CD14-positive monocyte (primary cell): ENCODE measurements around the gene RBM7. TPM values are rescaled to one million over a fixed set of nuclear protein-coding genes. Genes with fewer than 3 reads are reported as not detected.

ENCODE experiments used
- DNase-seq, 3 donors: peaks; one replicate each; pipeline ENCODE4 v3.0.0-alpha.2; 2011 to 2022
- H2AFZ ChIP-seq: 2 replicates; pipeline ENCODE4 v1.6.0; 2012; ENCODE audit warnings: mild to moderate bottlenecking, low read depth, low read length, inconsistent platforms; ENCODE audit not compliant: insufficient read depth, poor library complexity, severe bottlenecking
- H3K27ac ChIP-seq, 2 donors: 1 replicate in 1 of 2; 2 replicates in 1 of 2; pipeline ENCODE4 v1.5.1; 2012 to 2013; ENCODE audit warnings: low read length in 2 of 2, control low read depth in 1 of 2, inconsistent platforms in 1 of 2, low read depth in 1 of 2, mild to moderate bottlenecking in 1 of 2
- H3K27me3 ChIP-seq, 2 donors: one replicate each; pipeline versions ENCODE4 v1.6.0 to v1.6.1; 2011 to 2013; ENCODE audit warnings: low read length in 2 of 2; ENCODE audit not compliant: control insufficient read depth in 2 of 2, insufficient read depth in 2 of 2
- H3K36me3 ChIP-seq, 2 donors: replicated peaks in 1 of 2; 1 replicate in 1 of 2; 2 replicates in 1 of 2; pipeline versions ENCODE4 v1.5.1 to v1.6.1; 2012 to 2013; ENCODE audit warnings: low read length in 2 of 2, control low read depth in 1 of 2, inconsistent platforms in 1 of 2, mild to moderate bottlenecking in 1 of 2; ENCODE audit not compliant: insufficient read depth in 2 of 2, control insufficient read depth in 1 of 2
- H3K4me1 ChIP-seq, 2 donors: 1 replicate in 1 of 2; 2 replicates in 1 of 2; pipeline versions ENCODE4 v1.5.1 to v1.6.1; 2012 to 2013; ENCODE audit warnings: low read length in 2 of 2, control low read depth in 1 of 2, inconsistent platforms in 1 of 2, mild to moderate bottlenecking in 1 of 2, moderate library complexity in 1 of 2; ENCODE audit not compliant: insufficient read depth in 2 of 2, control insufficient read depth in 1 of 2
- H3K4me2 ChIP-seq: replicated peaks from 2 replicates; pipeline ENCODE3; 2012; ENCODE audit warnings: low read length, moderate library complexity, mild to moderate bottlenecking; ENCODE audit not compliant: poor library complexity, severe bottlenecking; ENCODE audit errors: extremely low read depth
- H3K4me3 ChIP-seq, 3 experiments: fragments of 200-600 bp in 1 of 3; sonication (generic) in 1 of 3; replicated peaks in 1 of 3; 1 replicate in 2 of 3; 2 replicates in 1 of 3; pipeline ENCODE4 v1.5.1; 2011 to 2013; ENCODE audit warnings: low read length in 3 of 3, mild to moderate bottlenecking in 3 of 3, control low read depth in 2 of 3, low read depth in 2 of 3, inconsistent platforms in 1 of 3, moderate library complexity in 1 of 3
- H3K79me2 ChIP-seq: 2 replicates; pipeline ENCODE4 v1.6.0; 2012; ENCODE audit warnings: mild to moderate bottlenecking, control low read depth, inconsistent platforms, low read length, moderate library complexity; ENCODE audit not compliant: insufficient read depth
- H3K9ac ChIP-seq: 2 replicates; pipeline ENCODE4 v1.6.0; 2017; ENCODE audit warnings: low read length, mild to moderate bottlenecking; ENCODE audit not compliant: insufficient read depth, poor library complexity, severe bottlenecking
- H3K9me3 ChIP-seq, 2 donors: replicated peaks in 1 of 2; 1 replicate in 1 of 2; 2 replicates in 1 of 2; pipeline versions ENCODE4 v1.5.1 to v1.6.1; 2012 to 2013; ENCODE audit warnings: low read length in 2 of 2, control low read depth in 1 of 2; ENCODE audit not compliant: control insufficient read depth in 1 of 2, insufficient read depth in 1 of 2
- H4K20me1 ChIP-seq: 2 replicates; pipeline ENCODE4 v1.6.0; 2012; ENCODE audit warnings: mild to moderate bottlenecking, low read length, control low read depth, moderate library complexity; ENCODE audit not compliant: insufficient read depth
- H3K27ac Mint-ChIP-seq, 7 donors: one replicate each; pipeline ENCODE4 v1.8.0; 2020; ENCODE audit warnings: mild to moderate bottlenecking in 7 of 7, mixed read lengths in 7 of 7, moderate library complexity in 6 of 7, inconsistent platforms in 2 of 7
- H3K27me3 Mint-ChIP-seq, 3 donors: one replicate each; pipeline ENCODE4 v1.8.0; 2021 to 2022; ENCODE audit warnings: low read depth in 3 of 3, mild to moderate bottlenecking in 3 of 3, mixed read lengths in 3 of 3, moderate library complexity in 3 of 3, inconsistent platforms in 1 of 3
- H3K36me3 Mint-ChIP-seq, 2 donors: one replicate each; pipeline ENCODE4 v1.8.0; 2020; ENCODE audit warnings: mixed read lengths in 2 of 2, inconsistent platforms in 1 of 2, mild to moderate bottlenecking in 1 of 2
- H3K4me1 Mint-ChIP-seq: one replicate; pipeline ENCODE4 v1.8.0; 2020; ENCODE audit warnings: mild to moderate bottlenecking, mixed read lengths
- H3K4me3 Mint-ChIP-seq, 2 donors: one replicate each; pipeline ENCODE4 v1.8.0; 2020; ENCODE audit warnings: mild to moderate bottlenecking in 2 of 2, mixed read lengths in 2 of 2, moderate library complexity in 1 of 2
- H3K9me3 Mint-ChIP-seq, 7 donors: one replicate each; pipeline ENCODE4 v1.8.0; 2020 to 2022; ENCODE audit warnings: mixed read lengths in 7 of 7, mild to moderate bottlenecking in 6 of 7, moderate library complexity in 6 of 7, inconsistent platforms in 2 of 7
- CTCF ChIP-seq: fragments of 200-600 bp; IDR thresholded peaks from one replicate; pipeline ENCODE4 v1.8.0; 2022; ENCODE audit warnings: antibody characterized with exemption, mild to moderate bottlenecking
- WGBS: methylation state at CpG from one replicate; pipeline ENCODE4 v1.1.5; 2013; ENCODE audit warnings: missing lambda C conversion rate; ENCODE audit not compliant: insufficient coverage; 5-methylcytosine and 5-hydroxymethylcytosine counted together
- intact Hi-C, 2 donors: fragments of 100-400 bp; cut with micrococcal nuclease; formaldehyde crosslinking; loops; one replicate each; pipeline versions ENCODE4 v1.15.0 to v1.15.1; 2023
- polyA plus RNA-seq, 3 donors: library from polyadenylated mRNA; depleted of rRNA in 1 of 3; unstranded in 2 of 3; stranded (reverse) in 1 of 3; fragments of 300-500 nt in 2 of 3; fragments of >200 nt in 1 of 3; fragmentation: Illumina TruSeq in 2 of 3; gene quantifications; 1 replicate in 2 of 3; 2 replicates in 1 of 3; pipeline ENCODE4 v1.2.3, GENCODE V29; 2012 to 2021

Gene RBM7
- polyA plus RNA-seq, 3 donors = 27.3 to 36.3 (median 32.4) TPM

GRCh38 chr11:114430290-114430689, 29.8 kb downstream of the RBM7 start:
- H3K27ac Mint-ChIP-seq = no peak overlapping the region

GRCh38 chr11:114432893-114433292, 32.4 kb downstream of the RBM7 start:
- H3K9ac ChIP-seq = no peak overlapping the region
- no peak for TF ChIP-seq CTCF
- H3K79me2 ChIP-seq = no peaks in the 10 kb centered on the region
- H3K27me3 Mint-ChIP-seq = peaks cover 0 to 6% (median 0%) of the 10 kb centered on the region in 3 donors
- no peaks in the 10 kb centered on the region for H3K4me1 ChIP-seq
- H3K27me3 ChIP-seq = no peaks in the 10 kb centered on the region
- intact Hi-C loops = loop anchor here (10.0 kb wide), 2 partner anchors 48 to 88 kb away; no protein-coding TSS in a partner anchor
- no peaks in the 10 kb centered on the region for H3K9me3 ChIP-seq
- H3K27ac Mint-ChIP-seq = no peak overlapping the region
- no peak overlapping the region for H3K4me3 Mint-ChIP-seq
- peaks cover 3% of the 10 kb centered on the region for H3K4me1 Mint-ChIP-seq
- no peak overlapping the region for H2AFZ ChIP-seq
- no peaks in the 10 kb centered on the region for H3K9me3 Mint-ChIP-seq
- no peak overlapping the region for H3K27ac ChIP-seq
- H3K4me2 ChIP-seq = no peak overlapping the region
- WGBS = no CpG with 5 or more reads among the region's 3 CpGs
- H4K20me1 ChIP-seq = no peaks in the 10 kb centered on the region
- no peak overlapping the region for H3K4me3 ChIP-seq
- no peaks in the 10 kb centered on the region for H3K36me3 Mint-ChIP-seq
- no peaks in the 10 kb centered on the region for H3K36me3 ChIP-seq
- DNase-seq = no peak

More at GRCh38 chr11:114430290-114430689, 29.8 kb downstream of the RBM7 start:
- Histone ChIP-seq H3K9ac (no peak overlapping the region), H2AFZ (no peak overlapping the region), H3K9me3 (no peaks in the 10 kb centered on the region), H3K4me1 (no peaks in the 10 kb centered on the region), H3K27me3 (no peaks in the 10 kb centered on the region), H4K20me1 (no peaks in the 10 kb centered on the region), H3K79me2 (no peaks in the 10 kb centered on the region), H3K4me2 (no peak overlapping the region), H3K27ac (no peak overlapping the region), H3K4me3 (no peak overlapping the region), H3K36me3 (no peaks in the 10 kb centered on the region)
- Mint-ChIP-seq H3K27me3 (no peaks in the 10 kb centered on the region), H3K9me3 (no peaks in the 10 kb centered on the region), H3K36me3 (peaks cover 0 to 4% of the 10 kb centered on the region in 2 donors), H3K4me3 (no peak overlapping the region), H3K4me1 (peaks cover 3% of the 10 kb centered on the region)
- TF ChIP-seq CTCF = no peak
- no peak for DNase-seq
- intact Hi-C loops = loop anchor here (10.0 kb wide), 2 partner anchors 45 to 85 kb away; no protein-coding TSS in a partner anchor
